DND-41 (cell line): ENCODE data around the gene GSK3A.
A peak's percentile ranks its signal among the peaks of the same experiment; 100 is the strongest.

Experiments used
- ATAC-seq: fragments of 200-7000 bp; cut with Tn5 transposase; 3 replicates; pipeline ENCODE4 v1.9.1; 2021; ENCODE audit warnings: low read depth; ENCODE audit not compliant: insufficient read depth
- DNase-seq: peaks from one replicate; pipeline ENCODE4 v3.0.0-alpha.2; 2020
- H2AFZ ChIP-seq: 2 replicates; pipeline ENCODE4 v1.6.0; 2012; ENCODE audit warnings: low read depth, low read length
- H3K27ac ChIP-seq: 2 replicates; pipeline ENCODE4 v1.5.1; 2012; ENCODE audit warnings: low read length, inconsistent platforms
- H3K27me3 ChIP-seq: fragments of 200-600 bp; sonication (generic); 2 replicates; pipeline ENCODE4 v1.6.0; 2012; ENCODE audit warnings: low read length, mild to moderate bottlenecking, inconsistent platforms; ENCODE audit not compliant: insufficient read depth, poor library complexity
- H3K36me3 ChIP-seq: 2 replicates; pipeline ENCODE4 v1.5.1; 2012; ENCODE audit warnings: low read length, inconsistent platforms; ENCODE audit not compliant: insufficient read depth
- H3K4me1 ChIP-seq: 2 replicates; pipeline ENCODE4 v1.5.1; 2012; ENCODE audit warnings: mild to moderate bottlenecking, low read length; ENCODE audit not compliant: insufficient read depth
- H3K4me2 ChIP-seq: 2 replicates; pipeline ENCODE4 v1.6.0; 2012; ENCODE audit warnings: mild to moderate bottlenecking, moderate library complexity, low read length, inconsistent platforms; ENCODE audit not compliant: insufficient read depth
- H3K4me3 ChIP-seq, 2 experiments: fragments of 200-600 bp in 1 of 2; shearing (Covaris generic) in 1 of 2; 2 replicates each; pipeline ENCODE4 v1.5.1; 2012 to 2016; ENCODE audit warnings: inconsistent platforms in 2 of 2, low read length in 2 of 2, mild to moderate bottlenecking in 2 of 2, low read depth in 1 of 2, moderate library complexity in 1 of 2
- H3K79me2 ChIP-seq: 2 replicates; pipeline ENCODE4 v1.6.0; 2012; ENCODE audit warnings: low read length, inconsistent platforms; ENCODE audit not compliant: insufficient read depth
- H3K9ac ChIP-seq: 2 replicates; pipeline ENCODE4 v1.6.0; 2012; ENCODE audit warnings: low read depth, mild to moderate bottlenecking, inconsistent platforms, low read length, moderate library complexity
- H3K9me3 ChIP-seq: 2 replicates; pipeline ENCODE4 v1.5.1; 2012; ENCODE audit warnings: low read length, moderate library complexity, mild to moderate bottlenecking, inconsistent platforms; ENCODE audit not compliant: insufficient read depth, severe bottlenecking
- H4K20me1 ChIP-seq: 2 replicates; pipeline ENCODE4 v1.6.0; 2012; ENCODE audit warnings: low read length; ENCODE audit not compliant: insufficient read depth
- CTCF ChIP-seq: IDR thresholded peaks from 2 replicates; pipeline ENCODE4 v1.5.1; 2012; ENCODE audit warnings: borderline replicate concordance, low read length, moderate library complexity, mild to moderate bottlenecking; ENCODE audit not compliant: poor library complexity, severe bottlenecking; ENCODE audit errors: extremely low read depth
- EZH2 ChIP-seq: IDR thresholded peaks from 3 replicates; pipeline ENCODE4 v1.6.1; 2012; ENCODE audit warnings: borderline replicate concordance, low read depth, mild to moderate bottlenecking, moderate library complexity, low read length, inconsistent platforms; ENCODE audit not compliant: severe bottlenecking

The GSK3A gene

GRCh38 chr19:42212886-42213285 is 29.5 kb downstream of the GSK3A start:
- TF ChIP-seq EZH2: no peak
- no peak for TF ChIP-seq CTCF

GRCh38 chr19:42208612-42209011 is 33.8 kb downstream of the GSK3A start:
- DNase-seq: no peak
- Histone ChIP-seq H3K27ac (no peak overlapping the region), H4K20me1 (peaks cover 15% of the 10 kb centered on the region; the same call in 1 of the 2 replicates), H3K79me2 (peaks cover 40% of the 10 kb centered on the region), H2AFZ (no peak overlapping the region), H3K4me2 (no peak overlapping the region), H3K4me1 (0 out of 2 replicates have a peak, but pooled peaks cover 7% of the 10 kb centered on the region), H3K4me3 (no peak overlapping the region), H3K36me3 (peaks cover 69% of the 10 kb centered on the region), H3K9me3 (no peaks in the 10 kb centered on the region), H3K9ac (no peak overlapping the region), H3K27me3 (no peaks in the 10 kb centered on the region)
- TF ChIP-seq CTCF (no peak), EZH2 (no peak)
- ATAC-seq: no peak

More at GRCh38 chr19:42212886-42213285, 29.5 kb downstream of the GSK3A start:
- Histone ChIP-seq H2AFZ (no peak overlapping the region), H3K9me3 (no peaks in the 10 kb centered on the region), H3K27ac (no peak overlapping the region), H3K4me2 (no peak overlapping the region), H3K4me1 (peaks cover 31% of the 10 kb centered on the region), H3K36me3 (peaks cover 52% of the 10 kb centered on the region), H3K27me3 (no peaks in the 10 kb centered on the region), H3K4me3 (no peak overlapping the region), H3K79me2 (peaks cover 68% of the 10 kb centered on the region), H3K9ac (no peak overlapping the region), H4K20me1 (peaks cover 11% of the 10 kb centered on the region; the same call in 1 of the 2 replicates)
- DNase-seq (no peak), ATAC-seq (no peak)

GRCh38 chr19:42207767-42208271 is 34.6 kb downstream of the GSK3A start:
- H2AFZ ChIP-seq: no peak overlapping the region
- ATAC-seq (peak; percentile 87), DNase-seq (peak; percentile 65)
- peaks cover 68% of the 10 kb centered on the region for H3K36me3 ChIP-seq
- peaks cover 11% of the 10 kb centered on the region; the same call in 1 of the 2 replicates for H4K20me1 ChIP-seq
- H3K27me3 ChIP-seq: no peaks in the 10 kb centered on the region
- H3K27ac ChIP-seq: no peak overlapping the region
- 0 out of 2 replicates have a peak, but pooled peaks cover 3% of the 10 kb centered on the region for H3K4me1 ChIP-seq
- peaks cover 34% of the 10 kb centered on the region for H3K79me2 ChIP-seq
- H3K9me3 ChIP-seq: no peaks in the 10 kb centered on the region
- H3K9ac ChIP-seq: no peak overlapping the region
- no peak for TF ChIP-seq CTCF
- TF ChIP-seq EZH2: no peak
- no peak overlapping the region for H3K4me3 ChIP-seq
- no peak overlapping the region for H3K4me2 ChIP-seq
